GM18505 (cell line): ENCODE data around the gene ESPNL.
"Not testable (repeated sequence)": the region's sequence is repeated elsewhere in the genome, so short reads cannot be mapped to it uniquely, and the experiment has no call there.

ENCODE experiments used
- ATAC-seq: cut with Tn5 transposase; IDR thresholded peaks from one replicate; pipeline ENCODE4 v1.9.1; 2021; ENCODE audit not compliant: unreplicated experiment
- POLR2A ChIP-seq: IDR thresholded peaks from 4 replicates; pipeline ENCODE4 v1.6.1; 2011; ENCODE audit warnings: borderline replicate concordance; ENCODE audit not compliant: insufficient read depth, insufficient read length; ENCODE audit errors: extremely low read depth

ESPNL gene, protein sequence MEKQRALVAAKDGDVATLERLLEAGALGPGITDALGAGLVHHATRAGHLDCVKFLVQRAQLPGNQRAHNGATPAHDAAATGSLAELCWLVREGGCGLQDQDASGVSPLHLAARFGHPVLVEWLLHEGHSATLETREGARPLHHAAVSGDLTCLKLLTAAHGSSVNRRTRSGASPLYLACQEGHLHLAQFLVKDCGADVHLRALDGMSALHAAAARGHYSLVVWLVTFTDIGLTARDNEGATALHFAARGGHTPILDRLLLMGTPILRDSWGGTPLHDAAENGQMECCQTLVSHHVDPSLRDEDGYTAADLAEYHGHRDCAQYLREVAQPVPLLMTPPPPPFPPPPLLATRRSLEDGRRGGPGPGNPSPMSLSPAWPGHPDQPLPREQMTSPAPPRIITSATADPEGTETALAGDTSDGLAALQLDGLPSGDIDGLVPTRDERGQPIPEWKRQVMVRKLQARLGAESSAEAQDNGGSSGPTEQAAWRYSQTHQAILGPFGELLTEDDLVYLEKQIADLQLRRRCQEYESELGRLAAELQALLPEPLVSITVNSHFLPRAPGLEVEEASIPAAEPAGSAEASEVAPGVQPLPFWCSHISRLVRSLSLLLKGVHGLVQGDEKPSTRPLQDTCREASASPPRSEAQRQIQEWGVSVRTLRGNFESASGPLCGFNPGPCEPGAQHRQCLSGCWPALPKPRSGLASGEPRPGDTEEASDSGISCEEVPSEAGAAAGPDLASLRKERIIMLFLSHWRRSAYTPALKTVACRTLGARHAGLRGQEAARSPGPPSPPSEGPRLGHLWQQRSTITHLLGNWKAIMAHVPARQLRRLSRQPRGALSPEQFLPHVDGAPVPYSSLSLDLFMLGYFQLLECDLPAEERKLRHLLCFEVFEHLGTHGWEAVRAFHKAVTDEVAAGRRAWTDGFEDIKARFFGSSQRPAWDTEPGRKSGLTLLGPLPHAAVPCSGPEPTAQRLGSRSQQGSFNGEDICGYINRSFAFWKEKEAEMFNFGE

GRCh38 chr2:238100049-238100820, at the start of gene ESPNL:
ESPNL (plus strand) TSS chr2:238100340; CDS start chr2:238100420, 80 bp downstream.
- TF ChIP-seq POLR2A, result no peak
- ATAC-seq, result no peak

DNA sequence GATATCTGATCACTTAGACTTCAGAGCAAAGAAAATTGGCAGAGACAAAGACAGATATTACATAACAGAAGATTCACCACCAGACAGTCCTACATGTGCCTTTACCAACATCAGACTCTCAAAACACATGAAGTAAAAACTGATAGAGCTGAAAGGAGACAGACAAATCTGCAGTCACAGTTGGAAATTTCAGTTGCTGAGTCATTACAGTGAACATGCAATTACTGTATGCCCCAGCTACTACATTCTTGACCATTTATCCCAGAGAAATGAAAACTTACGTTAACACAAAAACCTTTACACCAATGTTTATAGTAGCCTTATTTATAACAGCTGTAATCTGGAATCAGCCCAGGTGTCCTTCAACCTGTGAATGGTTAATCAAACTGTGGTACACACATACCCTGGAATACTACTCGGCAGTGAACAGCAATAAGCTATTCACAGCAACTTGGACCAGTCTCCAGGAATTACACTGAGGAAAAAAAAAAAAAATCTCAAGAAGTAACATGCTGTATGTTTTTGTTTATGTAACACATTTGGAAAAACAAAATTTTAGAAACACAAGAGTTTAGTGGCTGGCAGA, 46.9 kb upstream of the ESPNL start:
- no peak for ATAC-seq
- TF ChIP-seq POLR2A, result no peak

GRCh38 chr2:238055841-238056240, 44.3 kb upstream of the ESPNL start:
- no peak for ATAC-seq
- TF ChIP-seq POLR2A, result no peak

- ATAC-seq, result not testable (repeated sequence)
Observed at GRCh38 chr2:238057696-238058575, 42.2 kb upstream of the ESPNL start.

GRCh38 chr2:238059505-238059904, 40.6 kb upstream of the ESPNL start:
- no peak for ATAC-seq
- no peak for TF ChIP-seq POLR2A

DNA sequence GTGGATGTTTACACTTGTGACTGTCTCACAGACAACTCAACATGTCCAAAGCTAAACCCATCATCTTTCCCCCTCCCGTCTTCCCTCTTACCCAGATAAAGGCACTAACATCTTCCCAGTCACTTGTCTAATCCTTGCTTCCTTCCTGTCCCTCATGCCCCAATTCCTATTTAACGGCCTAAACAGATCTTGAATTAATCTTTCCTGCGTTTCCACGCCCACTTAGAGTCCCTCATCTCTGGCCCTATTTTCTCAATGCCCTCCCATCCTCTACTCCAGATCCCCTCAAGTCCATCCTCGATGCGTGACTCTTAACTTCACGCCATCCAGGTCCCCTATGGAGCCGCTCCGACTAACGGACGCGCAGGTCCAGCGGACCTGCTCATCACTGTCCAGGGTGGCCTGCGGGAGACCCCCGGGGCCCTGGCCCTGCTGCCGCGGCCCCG, 40.0 kb upstream of the ESPNL start:
- no peak for TF ChIP-seq POLR2A
- no peak for ATAC-seq

- peak; percentile 94 for ATAC-seq
- peak; percentile 92 for TF ChIP-seq POLR2A
Observed at GRCh38 chr2:238060542-238061314, 39.4 kb upstream of the ESPNL start, which contains the start of gene SCLY. SCLY (plus strand) TSS chr2:238061001; CDS start chr2:238061055, 54 bp downstream.

GRCh38 chr2:238061315-238062202, 38.6 kb upstream of the ESPNL start:
- peak; percentile 20 for ATAC-seq
- TF ChIP-seq POLR2A, result peak; percentile 19

GRCh38 chr2:238063414-238064189, 36.5 kb upstream of the ESPNL start:
- ATAC-seq, result no peak
- TF ChIP-seq POLR2A, result no peak
